K562 (cell line): Measurements from ENCODE around the gene TRAK1. TPM values are rescaled to one million over a fixed set of nuclear protein-coding genes. Genes with fewer than 3 reads are reported as not detected.

Experiments used
- ATF3 ChIP-seq, 2 experiments: fragments of 450-650 bp in 1 of 2; sonication (generic) in 1 of 2; formaldehyde crosslinking in 1 of 2; IDR thresholded peaks in 1 of 2; conservative IDR thresholded peaks in 1 of 2; 2 replicates each; pipeline versions ENCODE4 v1.6.1 to v1.8.1; 2016 to 2023; ENCODE audit warnings: mild to moderate bottlenecking in 2 of 2, moderate library complexity in 2 of 2, inconsistent platforms in 1 of 2, missing genetic modification reagents in 1 of 2
- CBFA2T2 ChIP-seq: fragments of 450-650 bp; conservative IDR thresholded peaks from 2 replicates; pipeline ENCODE4 v1.6.1; 2017; ENCODE audit warnings: mild to moderate bottlenecking
- CBFA2T3 ChIP-seq: fragments of 450-650 bp; IDR thresholded peaks from 2 replicates; pipeline ENCODE4 v1.6.1; 2017
- CXXC5 ChIP-seq: fragments of 250-450 bp; sonication (Bioruptor Pico); IDR thresholded peaks from 2 replicates; pipeline ENCODE4 v1.8.0; 2022; ENCODE audit warnings: inconsistent platforms, mild to moderate bottlenecking, moderate library complexity
- ELF2 ChIP-seq: fragments of 250-450 bp; sonication (Bioruptor Pico); IDR thresholded peaks from 2 replicates; pipeline ENCODE4 v1.5.0; 2021; ENCODE audit warnings: mild to moderate bottlenecking
- ELF4 ChIP-seq: fragments of 450-650 bp; formaldehyde crosslinking; IDR thresholded peaks from 2 replicates; pipeline ENCODE4 v1.4.0; 2022; ENCODE audit warnings: missing genetic modification characterization
- ERF ChIP-seq: fragments of 450-650 bp; formaldehyde crosslinking; IDR thresholded peaks from 2 replicates; pipeline ENCODE4 v1.4.0; 2020; ENCODE audit warnings: mild to moderate bottlenecking, mixed read lengths
- ETV1 ChIP-seq: fragments of 450-650 bp; conservative IDR thresholded peaks from 2 replicates; pipeline ENCODE4 v1.6.1; 2016; ENCODE audit warnings: missing genetic modification characterization, control low read depth, low read depth, missing compliant biosample characterization
- JUN ChIP-seq, 2 experiments: sonication (generic) in 1 of 2; formaldehyde crosslinking in 1 of 2; IDR thresholded peaks; 2 replicates each; pipeline versions ENCODE4 v1.6.1 to v1.8.0; 2012 to 2022; ENCODE audit warnings: borderline replicate concordance in 2 of 2, mild to moderate bottlenecking in 2 of 2, improper control_type of control experiment in 1 of 2, low read depth in 1 of 2, low read length in 1 of 2, missing genetic modification reagents in 1 of 2
- JUND ChIP-seq, 2 experiments: IDR thresholded peaks; 2 replicates in 1 of 2; 3 replicates in 1 of 2; pipeline ENCODE4 v1.6.1; 2011; ENCODE audit warnings: borderline replicate concordance in 2 of 2, low read depth in 2 of 2, low read length in 2 of 2, improper control_type of control experiment in 1 of 2, missing biosample characterization in 1 of 2, missing genetic modification characterization in 1 of 2, missing genetic modification reagents in 1 of 2
- L3MBTL2 ChIP-seq: fragments of 450-650 bp; IDR thresholded peaks from 2 replicates; pipeline ENCODE4 v1.6.1; 2016; ENCODE audit warnings: mild to moderate bottlenecking, moderate library complexity
- POLR2AphosphoS5 ChIP-seq: IDR thresholded peaks from 2 replicates; pipeline ENCODE4 v1.6.1; 2011; ENCODE audit warnings: mild to moderate bottlenecking, low read depth, low read length, moderate library complexity; ENCODE audit not compliant: control insufficient read depth, insufficient read depth
- POLR2H ChIP-seq: IDR thresholded peaks from 2 replicates; pipeline ENCODE4 v1.6.1; 2016; ENCODE audit warnings: missing genetic modification characterization, low read depth, mild to moderate bottlenecking, control low read depth, missing compliant biosample characterization, moderate library complexity
- RREB1 ChIP-seq: fragments of 250-450 bp; sonication (Bioruptor Pico); IDR thresholded peaks from 2 replicates; pipeline ENCODE4 v1.4.0; 2020
- SMARCA4 ChIP-seq: fragments of 450-650 bp; IDR thresholded peaks from 2 replicates; pipeline ENCODE4 v1.6.1; 2016
- TFE3 ChIP-seq: fragments of 450-650 bp; formaldehyde crosslinking; IDR thresholded peaks from 2 replicates; pipeline ENCODE4 v1.4.0; 2020; ENCODE audit warnings: mild to moderate bottlenecking, mixed read lengths
- U2AF2 ChIP-seq: fragments of 200-400 bp; formaldehyde crosslinking; optimal IDR thresholded peaks from 2 replicates; pipeline ENCODE3; 2017; ENCODE audit warnings: low read depth, mild to moderate bottlenecking, low read length
- ZNF3 ChIP-seq: fragments of 250-450 bp; sonication (Bioruptor Pico); IDR thresholded peaks from 2 replicates; pipeline ENCODE4 v1.5.0; 2021; ENCODE audit warnings: mild to moderate bottlenecking, moderate library complexity
- ZNF780A ChIP-seq: fragments of 250-450 bp; sonication (Bioruptor Pico); IDR thresholded peaks from 2 replicates; pipeline ENCODE4 v1.5.0; 2021; ENCODE audit warnings: mild to moderate bottlenecking
- polyA plus RNA-seq, 8 experiments: library from polyadenylated mRNA; depleted of rRNA in 4 of 8; stranded (reverse) in 5 of 8; unstranded in 3 of 8; fragments of >200 nt; fragmentation: Nextera tagmentation in 2 of 8; fragmentation: Illumina TruSeq in 1 of 8; extraction: Ambion mirVana in 2 of 8; extraction: Trizol in 1 of 8; gene quantifications; 2 replicates each; pipeline versions ENCODE4 v1.2.1 to v1.2.3, GENCODE V29; 2011 to 2014; ENCODE audit warnings: inconsistent platforms in 1 of 8, missing spikeins in 1 of 8
- total RNA-seq, 7 experiments: library from RNA; depleted of rRNA in 6 of 7; stranded (reverse); fragments of >200 nt in 6 of 7; fragmentation: Illumina TruSeq in 2 of 7; extraction: Trizol in 2 of 7; gene quantifications; 2 replicates each; pipeline versions ENCODE4 v1.2.1 to v1.2.3, GENCODE V29; 2011 to 2021; ENCODE audit warnings: low replicate concordance in 1 of 7

Gene TRAK1
- total and polyA plus RNA-seq, 9 of the 15 experiments (the other 6 are each of a cell fraction or from before 2014, with no cell fraction given): 5.3 to 28.5 (median 17.5) TPM

GRCh38 chr3:42051384-42052131 lies 39.6 kb upstream of the TRAK1 start (continued):
- TF ChIP-seq TFE3 (CRISPR knock-in tag): no peak
- TF ChIP-seq JUN (IDR thresholded peaks at IDR 0.05; ENCODE audit: borderline replicate concordance, low read depth, low read length): peak; percentile 68; the same call in 1 of the 2 replicates
- no peak for TF ChIP-seq JUN (CRISPR knock-in tag; IDR thresholded peaks at IDR 0.05; ENCODE audit: borderline replicate concordance)
- no peak for TF ChIP-seq ELF2 (CRISPR knock-in tag)
- TF ChIP-seq JUND (IDR thresholded peaks at IDR 0.05; ENCODE audit: borderline replicate concordance, low read depth, low read length): peak; percentile 84
- TF ChIP-seq JUND (tag; IDR thresholded peaks at IDR 0.05; ENCODE audit: borderline replicate concordance, low read depth, low read length): peak; percentile 59; the same call in 1 of the 3 replicates
- no peak for TF ChIP-seq RREB1 (CRISPR knock-in tag)
- no peak for TF ChIP-seq ERF (CRISPR knock-in tag)
- TF ChIP-seq ZNF780A (CRISPR knock-in tag): no peak
- TF ChIP-seq CBFA2T3: peak; percentile 86
- TF ChIP-seq SMARCA4: peak; percentile 52; the same call in 1 of the 2 replicates
- no peak for TF ChIP-seq ELF4
- TF ChIP-seq CXXC5 (CRISPR knock-in tag): 0 out of 2 replicates have a peak, but pooled peaks have one; percentile 26
- peak; percentile 30; the same call in 1 of the 2 replicates for TF ChIP-seq POLR2AphosphoS5
- TF ChIP-seq U2AF2: no peak
- no peak for TF ChIP-seq POLR2H (tag)
- peak; percentile 79 for TF ChIP-seq CBFA2T2
- no peak for TF ChIP-seq ETV1
- no peak for TF ChIP-seq ZNF3 (CRISPR knock-in tag)
- peak; percentile 74 for TF ChIP-seq ATF3 (IDR thresholded peaks at IDR 0.05)
- TF ChIP-seq ATF3 (CRISPR knock-in tag; conservative IDR thresholded peaks at IDR 0.05): no peak
- 0 out of 2 replicates have a peak, but pooled peaks have one; percentile 22 for TF ChIP-seq L3MBTL2
